ENCODE results near the gene NEURL1. TPM values are rescaled to one million over a fixed set of nuclear protein-coding genes. Genes with fewer than 3 reads are reported as not detected.
A peak's percentile ranks its signal among the peaks of the same experiment; 100 is the strongest.

NEURL1 gene
- total and polyA plus RNA-seq, 8 donors, result 0.89 to 136 (median 3.0) TPM

DNA sequence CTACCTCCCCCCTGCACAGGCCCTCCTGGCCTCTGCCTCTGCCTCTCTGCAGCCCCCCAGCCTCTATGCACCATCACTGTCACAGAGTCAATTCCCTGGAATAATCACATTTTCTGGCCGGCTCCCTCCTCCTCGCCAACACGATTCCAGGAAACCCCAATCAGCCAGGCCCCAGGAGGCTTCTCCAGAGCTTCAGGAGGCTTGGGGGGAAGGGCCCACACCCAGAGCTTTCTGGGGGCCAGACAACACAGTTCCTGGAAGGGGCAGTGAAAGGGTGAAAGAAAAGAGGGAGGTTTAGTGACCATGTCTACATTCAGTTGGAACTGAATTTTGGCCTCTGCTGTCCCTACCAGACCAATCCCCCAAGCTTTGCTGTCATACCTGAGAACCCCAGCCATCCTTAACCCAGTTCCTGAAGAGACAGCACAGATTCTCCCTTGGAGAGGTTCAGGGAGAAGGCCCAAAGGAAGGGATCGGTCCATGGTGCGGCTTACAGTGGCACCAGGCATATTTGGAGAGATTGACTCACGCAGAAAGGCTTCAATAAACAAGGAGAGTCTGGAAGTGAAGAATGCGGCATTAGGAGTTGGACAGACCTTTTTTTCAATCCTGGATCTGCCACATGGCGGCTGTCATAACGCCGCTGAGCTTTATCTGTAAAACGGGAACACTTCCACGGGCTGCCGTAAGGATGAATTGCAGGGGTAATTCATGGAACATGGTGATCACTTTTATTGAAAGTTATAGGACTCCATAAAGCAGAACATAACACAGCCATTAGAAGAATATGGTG is 89.0 kb downstream of the NEURL1 start:
- Histone ChIP-seq H3K36me3 (peaks cover 0 to 6% (median 0%) of the 10 kb centered on the region in 4 donors), H3K4me3 (no peak overlapping the region), H3K27me3 (peaks cover 0 to 21% (median 11%) of the 10 kb centered on the region in 3 donors), H3K27ac (no peak overlapping the region), H3K9me3 (peaks cover 0 to 11% (median under 1%) of the 10 kb centered on the region in 4 donors), H3K4me1 (peaks cover 0 to 21% (median 16%) of the 10 kb centered on the region in 4 donors)
- intact Hi-C loops (cut with DNase I; ENCODE audit: low total_unique reads), result no loop called here
- 86 to 92% (median 87%) methylated on average over 13 of the region's 13 CpGs for WGBS, 5 donors
- DNase-seq, result no peak
- TF ChIP-seq, protein P1, sequence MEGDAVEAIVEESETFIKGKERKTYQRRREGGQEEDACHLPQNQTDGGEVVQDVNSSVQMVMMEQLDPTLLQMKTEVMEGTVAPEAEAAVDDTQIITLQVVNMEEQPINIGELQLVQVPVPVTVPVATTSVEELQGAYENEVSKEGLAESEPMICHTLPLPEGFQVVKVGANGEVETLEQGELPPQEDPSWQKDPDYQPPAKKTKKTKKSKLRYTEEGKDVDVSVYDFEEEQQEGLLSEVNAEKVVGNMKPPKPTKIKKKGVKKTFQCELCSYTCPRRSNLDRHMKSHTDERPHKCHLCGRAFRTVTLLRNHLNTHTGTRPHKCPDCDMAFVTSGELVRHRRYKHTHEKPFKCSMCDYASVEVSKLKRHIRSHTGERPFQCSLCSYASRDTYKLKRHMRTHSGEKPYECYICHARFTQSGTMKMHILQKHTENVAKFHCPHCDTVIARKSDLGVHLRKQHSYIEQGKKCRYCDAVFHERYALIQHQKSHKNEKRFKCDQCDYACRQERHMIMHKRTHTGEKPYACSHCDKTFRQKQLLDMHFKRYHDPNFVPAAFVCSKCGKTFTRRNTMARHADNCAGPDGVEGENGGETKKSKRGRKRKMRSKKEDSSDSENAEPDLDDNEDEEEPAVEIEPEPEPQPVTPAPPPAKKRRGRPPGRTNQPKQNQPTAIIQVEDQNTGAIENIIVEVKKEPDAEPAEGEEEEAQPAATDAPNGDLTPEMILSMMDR (IDR thresholded peaks at IDR 0.05), result no peak
- TF ChIP-seq POLR2AphosphoS5 (IDR thresholded peaks at IDR 0.05), result no peak
- TF ChIP-seq EP300 (IDR thresholded peaks at IDR 0.05), result no peak
- no peak for TF ChIP-seq POLR2A (IDR thresholded peaks at IDR 0.05)

DNA sequence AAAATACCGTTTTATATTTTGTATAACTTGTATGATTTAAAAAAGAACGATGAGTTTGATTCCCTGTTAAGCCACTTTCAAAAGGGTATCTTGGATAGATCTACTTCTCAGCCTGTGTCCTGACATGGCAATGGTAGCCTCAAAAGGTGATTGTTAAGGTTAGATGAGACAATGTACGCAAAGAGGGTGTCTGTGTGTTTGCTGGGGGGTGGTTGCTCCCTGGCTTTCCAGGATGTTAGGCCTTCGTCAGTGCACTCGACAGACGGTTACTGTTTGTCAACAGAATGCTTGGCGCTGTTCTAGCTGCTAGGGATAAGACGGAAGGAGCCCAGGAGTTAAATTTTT is 90.3 kb downstream of the NEURL1 start:
- Histone ChIP-seq H3K27me3 (peaks cover 0 to 21% (median 11%) of the 10 kb centered on the region in 3 donors), H3K4me1 (peaks cover 0 to 16% (median 13%) of the 10 kb centered on the region in 4 donors), H3K9me3 (peaks cover 0 to 11% (median 2%) of the 10 kb centered on the region in 4 donors), H3K4me3 (peak overlapping the region; percentile 38 to 53 (median 46)), H3K27ac (no peak overlapping the region), H3K36me3 (peaks cover 0 to 19% (median 7%) of the 10 kb centered on the region in 4 donors)
- no peak for DNase-seq
- WGBS, 5 donors, result 64 to 83% (median 75%) methylated on average over 8 of the region's 8 CpGs
- intact Hi-C loops (cut with DNase I; ENCODE audit: low total_unique reads), result no loop called here
- TF ChIP-seq POLR2A (IDR thresholded peaks at IDR 0.05) (no peak), EP300 (IDR thresholded peaks at IDR 0.05) (no peak), POLR2AphosphoS5 (IDR thresholded peaks at IDR 0.05) (no peak)
- TF ChIP-seq, protein P1 (IDR thresholded peaks at IDR 0.05), result no peak

DNA sequence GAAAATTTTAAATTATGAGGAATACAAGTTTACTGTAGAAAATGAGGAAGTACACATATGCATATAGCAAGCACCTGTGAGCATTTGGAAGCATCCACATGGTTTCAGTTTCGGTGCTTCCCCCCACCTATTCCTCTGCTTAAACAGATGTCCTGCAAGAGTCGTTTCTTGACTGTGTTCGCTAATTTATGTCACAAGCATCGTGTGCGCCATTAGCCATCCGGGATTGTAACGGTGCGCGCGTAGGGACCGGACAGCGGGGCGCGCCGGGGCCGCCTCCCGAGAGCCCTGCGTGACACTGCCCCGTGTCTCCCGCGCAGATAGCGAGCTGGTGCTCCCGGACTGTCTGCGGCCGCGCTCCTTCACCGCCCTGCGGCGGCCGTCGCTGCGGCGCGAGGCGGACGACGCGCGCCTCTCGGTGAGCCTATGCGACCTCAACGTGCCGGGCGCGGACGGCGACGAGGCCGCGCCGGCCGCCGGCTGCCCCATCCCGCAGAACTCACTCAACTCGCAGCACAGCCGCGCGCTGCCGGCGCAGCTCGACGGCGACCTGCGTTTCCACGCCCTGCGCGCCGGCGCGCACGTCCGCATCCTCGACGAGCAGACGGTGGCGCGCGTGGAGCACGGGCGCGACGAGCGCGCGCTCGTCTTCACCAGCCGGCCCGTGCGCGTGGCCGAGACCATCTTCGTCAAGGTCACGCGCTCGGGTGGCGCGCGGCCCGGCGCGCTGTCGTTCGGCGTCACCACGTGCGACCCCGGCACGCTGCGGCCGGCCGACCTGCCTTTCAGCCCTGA is 90.9 kb downstream of the NEURL1 start:
- Histone ChIP-seq H3K27me3 (peaks cover 0 to 21% (median 11%) of the 10 kb centered on the region in 3 donors), H3K9me3 (peaks cover 0 to 11% (median 2%) of the 10 kb centered on the region in 4 donors), H3K36me3 (peaks cover 0 to 25% (median 7%) of the 10 kb centered on the region in 4 donors), H3K4me1 (peaks cover 0 to 13% (median 13%) of the 10 kb centered on the region in 4 donors), H3K27ac (peak overlapping the region in 1 of 5 donors; percentile 41), H3K4me3 (peak overlapping the region; percentile 38 to 53 (median 46))
- TF ChIP-seq POLR2A (IDR thresholded peaks at IDR 0.05) (no peak), POLR2AphosphoS5 (IDR thresholded peaks at IDR 0.05) (no peak), EP300 (IDR thresholded peaks at IDR 0.05) (no peak)
- TF ChIP-seq, protein P1 (IDR thresholded peaks at IDR 0.05), result no peak
- intact Hi-C loops (cut with DNase I; ENCODE audit: low total_unique reads), result no loop called here
- 11 to 22% (median 13%) methylated on average over 33 to 111 of the region's 111 CpGs for WGBS, 5 donors
- peak in 1 of 2 donors; percentile 81 for DNase-seq

DNA sequence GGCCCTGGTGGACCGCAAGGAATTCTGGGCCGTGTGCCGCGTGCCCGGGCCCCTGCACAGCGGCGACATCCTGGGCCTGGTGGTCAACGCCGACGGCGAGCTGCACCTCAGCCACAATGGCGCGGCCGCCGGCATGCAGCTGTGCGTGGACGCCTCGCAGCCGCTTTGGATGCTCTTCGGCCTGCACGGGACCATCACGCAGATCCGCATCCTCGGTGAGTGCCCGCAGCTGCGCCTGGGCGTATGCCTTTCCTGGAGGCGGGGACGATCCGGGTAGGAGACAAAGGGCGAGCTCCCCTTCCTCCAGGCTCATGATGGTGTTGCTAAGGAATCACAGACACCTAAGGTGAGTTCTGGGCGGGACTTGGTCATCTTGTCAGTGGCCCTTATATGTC is 91.5 kb downstream of the NEURL1 start:
- Histone ChIP-seq H3K36me3 (peaks cover 0 to 25% (median 7%) of the 10 kb centered on the region in 4 donors), H3K4me1 (peaks cover 0 to 13% (median 13%) of the 10 kb centered on the region in 4 donors), H3K27ac (peak overlapping the region in 1 of 5 donors; percentile 41), H3K4me3 (peak overlapping the region; percentile 38 to 53 (median 46)), H3K27me3 (peaks cover 0 to 21% (median 11%) of the 10 kb centered on the region in 3 donors), H3K9me3 (peaks cover 0 to 11% (median 2%) of the 10 kb centered on the region in 4 donors)
- no peak for DNase-seq
- TF ChIP-seq, protein P1 (IDR thresholded peaks at IDR 0.05), result no peak
- TF ChIP-seq EP300 (IDR thresholded peaks at IDR 0.05) (no peak), POLR2AphosphoS5 (IDR thresholded peaks at IDR 0.05) (no peak), POLR2A (IDR thresholded peaks at IDR 0.05) (no peak)
- intact Hi-C loops (cut with DNase I; ENCODE audit: low total_unique reads), result no loop called here
- 70 to 84% (median 78%) methylated on average over 21 to 32 of the region's 32 CpGs for WGBS, 5 donors

Measured in stomach (tissue), 9 donors.